Lung (tissue), 12 donors: ENCODE measurements around the gene ADAMTS16. TPM values are rescaled to one million over a fixed set of nuclear protein-coding genes. Genes with fewer than 3 reads are reported as not detected.
A peak's percentile ranks its signal among the peaks of the same experiment; 100 is the strongest.

Experiments used
- ATAC-seq: fragments of 200-7000 bp; cut with Tn5 transposase; one replicate; pipeline ENCODE4 v1.9.1; 2020; ENCODE audit warnings: moderate number of reproducible peaks; ENCODE audit not compliant: insufficient read depth, low FRiP score
- DNase-seq, 3 donors: peaks; one replicate each; pipeline ENCODE4 v3.0.0-alpha.2; 2013 to 2017
- H3K27ac ChIP-seq, 2 donors: one replicate each; pipeline ENCODE4 v1.5.1; 2013; ENCODE audit warnings: mild to moderate bottlenecking in 2 of 2, moderate library complexity in 2 of 2, control low read depth in 1 of 2, inconsistent platforms in 1 of 2, low read depth in 1 of 2, low read length in 1 of 2
- H3K27me3 ChIP-seq, 3 donors: one replicate each; pipeline ENCODE4 v1.5.1; 2013; ENCODE audit warnings: low read length in 2 of 3; ENCODE audit not compliant: control insufficient read depth in 3 of 3, insufficient read depth in 3 of 3
- H3K36me3 ChIP-seq, 4 donors: one replicate each; pipeline ENCODE4 v1.5.1; 2013; ENCODE audit warnings: low read length in 4 of 4, mild to moderate bottlenecking in 1 of 4, moderate library complexity in 1 of 4; ENCODE audit not compliant: control insufficient read depth in 4 of 4, insufficient read depth in 4 of 4
- H3K4me1 ChIP-seq, 5 donors: one replicate each; pipeline ENCODE4 v1.5.1; 2013; ENCODE audit warnings: low read length in 5 of 5, mild to moderate bottlenecking in 2 of 5, moderate library complexity in 1 of 5; ENCODE audit not compliant: control insufficient read depth in 5 of 5, insufficient read depth in 5 of 5
- H3K4me3 ChIP-seq: one replicate; pipeline ENCODE4 v1.5.1; 2013; ENCODE audit warnings: mild to moderate bottlenecking, control low read depth, moderate library complexity
- H3K9ac ChIP-seq, 2 donors: one replicate each; pipeline ENCODE4 v1.5.1; 2013; ENCODE audit warnings: low read length in 2 of 2, control low read depth in 1 of 2; ENCODE audit not compliant: insufficient read depth in 1 of 2
- H3K9me3 ChIP-seq, 4 donors: one replicate each; pipeline ENCODE4 v1.5.1; 2013; ENCODE audit warnings: low read length in 3 of 4, mild to moderate bottlenecking in 1 of 4, moderate library complexity in 1 of 4; ENCODE audit not compliant: control insufficient read depth in 4 of 4, insufficient read depth in 3 of 4
- CTCF ChIP-seq: IDR thresholded peaks from 2 replicates; pipeline ENCODE4 v1.5.1; 2012; ENCODE audit warnings: mild to moderate bottlenecking; ENCODE audit errors: control extremely low read depth, extremely low read depth
- WGBS, 2 donors: extraction: QIAGEN DNeasy Blood & Tissue Kit; methylation state at CpG; one replicate each; pipeline ENCODE4 v1.1.7; 2013; 5-methylcytosine and 5-hydroxymethylcytosine counted together
- polyA plus RNA-seq, 2 donors: library from polyadenylated mRNA; stranded (reverse); fragments of 200-250 nt; gene quantifications; one replicate each; pipeline ENCODE4 v1.2.1, GENCODE V29; 2013
- total RNA-seq, 2 donors: library from RNA; depleted of rRNA in 1 of 2; stranded (reverse); fragments of >200 nt in 1 of 2; gene quantifications; one replicate each; pipeline ENCODE4 v1.2.1, GENCODE V29; 2014 to 2021
- donor health status: control.
- donor health status: control.
- donor health status: Bipolar disorder and iron deficiency.
- donor health status: healthy.
- donor health status: DM: yes; HTN: yes; CAD: no.

The ADAMTS16 gene
- total and polyA plus RNA-seq, 4 donors = 0.09 to 0.97 TPM; not detected in 2

DNA sequence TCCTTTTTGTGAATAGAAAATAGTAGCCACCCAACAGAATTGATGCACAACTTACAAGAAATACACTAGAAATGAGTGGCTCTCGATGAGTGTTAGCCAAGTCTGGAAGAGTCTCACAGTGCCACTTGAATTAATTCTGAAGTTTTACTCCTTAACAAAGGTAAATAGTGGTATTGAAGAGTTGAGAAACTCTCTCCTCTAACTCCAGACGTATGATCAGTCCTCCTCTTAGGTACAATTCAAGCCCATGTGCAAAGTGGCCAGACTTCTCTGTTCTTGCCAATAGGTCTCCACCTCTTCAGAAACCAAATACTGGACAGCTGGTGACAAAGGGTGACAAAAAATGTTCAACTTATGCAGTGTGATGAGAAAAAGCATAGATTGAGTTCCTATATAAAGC, 38.5 kb upstream of the ADAMTS16 start:
- Histone ChIP-seq H3K4me3 (no peak overlapping the region), H3K27ac (no peak overlapping the region), H3K9ac (no peak overlapping the region), H3K9me3 (peaks cover 0 to 3% (median 0%) of the 10 kb centered on the region in 4 donors), H3K4me1 (peaks cover 0 to 8% (median 0%) of the 10 kb centered on the region in 5 donors), H3K36me3 (no peaks in the 10 kb centered on the region), H3K27me3 (peaks cover 0 to 15% (median 0%) of the 10 kb centered on the region in 3 donors)
- ATAC-seq (no peak), DNase-seq (peak in 1 of 3 donors; percentile 13)
- 63 to 65% methylated on average over 2 of the region's 2 CpGs for WGBS, 2 donors
- no peak for TF ChIP-seq CTCF

DNA sequence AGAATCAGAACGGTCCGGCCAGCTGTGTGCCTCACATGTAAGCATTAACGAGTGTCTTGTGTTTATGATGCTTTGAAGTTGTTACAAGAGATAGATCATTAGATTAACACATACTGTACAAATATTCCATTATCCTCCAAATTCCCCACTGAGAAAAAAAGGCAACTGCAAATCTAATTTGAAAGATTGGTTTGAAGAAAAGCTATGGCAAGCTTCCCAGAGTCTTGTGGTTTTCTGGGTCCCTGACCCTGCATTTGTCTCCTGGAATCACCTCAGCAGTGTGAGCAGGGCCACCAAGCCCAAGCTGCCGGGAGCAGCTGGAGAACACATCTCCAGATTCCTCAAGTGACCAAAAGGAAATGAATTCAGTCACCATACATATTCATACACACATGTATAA, 36.9 kb upstream of the ADAMTS16 start:
- Histone ChIP-seq H3K27ac (no peak overlapping the region), H3K27me3 (peaks cover 0 to 19% (median 0%) of the 10 kb centered on the region in 3 donors), H3K4me1 (peaks cover 0 to 8% (median 0%) of the 10 kb centered on the region in 5 donors), H3K9me3 (peaks cover 0 to 3% (median 0%) of the 10 kb centered on the region in 4 donors), H3K9ac (no peak overlapping the region), H3K36me3 (no peaks in the 10 kb centered on the region), H3K4me3 (no peak overlapping the region)
- TF ChIP-seq CTCF = no peak
- DNase-seq (peak in 2 of 3 donors; percentile 11 to 22), ATAC-seq (no peak)
- 68 to 72% methylated on average over 4 of the region's 4 CpGs for WGBS, 2 donors

- Histone ChIP-seq H3K27ac (no peak overlapping the region), H3K4me1 (peaks cover 0 to 8% (median 0%) of the 10 kb centered on the region in 5 donors), H3K27me3 (peaks cover 0 to 21% (median 0%) of the 10 kb centered on the region in 3 donors), H3K9ac (no peak overlapping the region), H3K36me3 (no peaks in the 10 kb centered on the region), H3K9me3 (no peaks in the 10 kb centered on the region), H3K4me3 (no peak overlapping the region)
- DNase-seq = no peak
- TF ChIP-seq CTCF = no peak
- 62 to 72% methylated on average over 1 of the region's 1 CpG for WGBS, 2 donors
- no peak for ATAC-seq
These were observed 35.6 kb upstream of the ADAMTS16 start for GRCh38 chr5:5104550-5104949.

GRCh38 chr5:5105531-5105930, 34.6 kb upstream of the ADAMTS16 start:
- no peak for TF ChIP-seq CTCF
- Histone ChIP-seq H3K4me3 (no peak overlapping the region), H3K9me3 (no peaks in the 10 kb centered on the region), H3K4me1 (peaks cover 0 to 8% (median 0%) of the 10 kb centered on the region in 5 donors), H3K27ac (no peak overlapping the region), H3K27me3 (peaks cover 0 to 21% (median 0%) of the 10 kb centered on the region in 3 donors), H3K9ac (no peak overlapping the region), H3K36me3 (no peaks in the 10 kb centered on the region)
- ATAC-seq = no peak
- no peak for DNase-seq
- WGBS, 2 donors = 39 to 53% methylated on average over 1 of the region's 1 CpG
